DOHH2 (cell line): ENCODE data around the gene EDARADD.
"Not testable (repeated sequence)": the region's sequence is repeated elsewhere in the genome, so short reads cannot be mapped to it uniquely, and the experiment has no call there.

ENCODE experiments used
- H3F3A ChIP-seq: fragments of 200-600 bp; sonication (generic), shearing (Covaris generic); 2 replicates; pipeline ENCODE4 v1.6.0; 2016; ENCODE audit warnings: antibody characterized with exemption, mild to moderate bottlenecking; ENCODE audit not compliant: control insufficient read depth, insufficient read depth
- H3K27ac ChIP-seq: fragments of 200-600 bp; sonication (generic); 2 replicates; pipeline ENCODE4 v1.5.1; 2014; ENCODE audit warnings: low read depth, mild to moderate bottlenecking, low read length, moderate library complexity
- H3K27me3 ChIP-seq: fragments of 200-600 bp; sonication (generic); 2 replicates; pipeline ENCODE4 v1.6.1; 2014; ENCODE audit warnings: mild to moderate bottlenecking, low read length, mixed read lengths; ENCODE audit not compliant: control insufficient read depth
- H3K36me3 ChIP-seq: fragments of 200-600 bp; sonication (generic); 2 replicates; pipeline ENCODE4 v1.6.1; 2014; ENCODE audit warnings: mild to moderate bottlenecking, low read length, moderate library complexity, mixed read lengths; ENCODE audit not compliant: control insufficient read depth
- H3K4me1 ChIP-seq: fragments of 200-600 bp; sonication (generic); 2 replicates; pipeline ENCODE4 v1.6.1; 2014; ENCODE audit warnings: mild to moderate bottlenecking, low read length, mixed read lengths; ENCODE audit not compliant: control insufficient read depth
- H3K4me2 ChIP-seq: fragments of 200-600 bp; sonication (generic); 2 replicates; pipeline ENCODE4 v1.6.0; 2014; ENCODE audit warnings: mild to moderate bottlenecking, low read length, moderate library complexity
- H3K4me3 ChIP-seq: fragments of 200-600 bp; sonication (generic); 2 replicates; pipeline ENCODE4 v1.5.1; 2014; ENCODE audit warnings: mild to moderate bottlenecking, low read length, mixed read lengths
- H3K79me2 ChIP-seq: fragments of 200-600 bp; sonication (generic); 2 replicates; pipeline ENCODE4 v1.6.1; 2014; ENCODE audit warnings: mild to moderate bottlenecking, low read length, mixed read lengths; ENCODE audit not compliant: control insufficient read depth
- H3K9me2 ChIP-seq: fragments of 200-600 bp; sonication (generic); replicated peaks from 2 replicates; pipeline ENCODE4 v1.6.1; 2014; ENCODE audit warnings: mild to moderate bottlenecking, low read length, mixed read lengths; ENCODE audit not compliant: control insufficient read depth
- H3K9me3 ChIP-seq: fragments of 200-600 bp; sonication (generic); 2 replicates; pipeline ENCODE4 v1.6.1; 2014; ENCODE audit warnings: antibody characterized with exemption, low read length, mixed read lengths; ENCODE audit not compliant: control insufficient read depth, insufficient read depth
- H4K20me1 ChIP-seq: fragments of 200-600 bp; sonication (generic); 2 replicates; pipeline ENCODE4 v1.6.0; 2014; ENCODE audit warnings: low read depth, mild to moderate bottlenecking, antibody characterized with exemption, low read length, moderate library complexity; ENCODE audit not compliant: control insufficient read depth, insufficient read depth
- EZH2phosphoT487 ChIP-seq: fragments of 200-600 bp; sonication (generic); IDR thresholded peaks from 2 replicates; pipeline ENCODE4 v1.6.1; 2017; ENCODE audit warnings: borderline replicate concordance, mild to moderate bottlenecking, antibody characterized with exemption, low read length, moderate library complexity, mixed read lengths
- TF ChIP-seq, protein P1 (sequence below): fragments of 200-600 bp; sonication (generic); IDR thresholded peaks from one replicate; pipeline ENCODE4 v1.5.1; 2014; ENCODE audit warnings: antibody characterized with exemption, mild to moderate bottlenecking, low read depth, low read length; ENCODE audit not compliant: poor library complexity, severe bottlenecking

The EDARADD gene

DNA sequence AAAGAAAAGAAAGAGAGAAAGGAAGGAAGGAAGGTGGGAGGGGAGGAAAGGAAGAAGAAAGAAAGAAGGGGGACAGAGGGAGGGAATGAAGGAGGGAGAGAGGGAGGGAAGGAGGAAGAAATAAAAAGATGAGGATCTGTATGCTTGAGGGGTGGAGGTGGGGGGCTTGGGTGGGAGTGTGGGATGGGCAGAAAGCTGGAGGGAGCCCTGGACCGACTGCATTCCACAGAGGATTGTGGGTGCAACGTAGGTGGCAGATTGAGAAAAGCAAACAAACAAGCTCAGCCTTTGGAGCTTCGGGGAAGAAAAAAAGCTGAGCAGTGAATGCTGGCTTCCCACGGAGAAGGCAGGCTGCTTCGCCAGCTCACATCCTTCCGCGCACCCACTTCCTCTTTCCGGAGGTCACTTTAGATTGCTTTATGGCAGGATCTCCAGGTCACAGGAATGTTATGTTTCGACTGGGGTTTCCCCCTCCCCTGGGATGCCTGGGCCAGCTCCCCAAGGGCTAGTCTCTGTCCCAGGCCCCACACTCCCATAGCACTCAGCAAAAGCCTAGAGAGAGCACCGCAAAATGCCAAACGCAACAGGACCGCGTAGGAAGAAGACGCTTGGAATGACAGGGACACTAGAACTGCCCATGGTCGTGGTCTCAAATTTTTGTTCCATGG, 109.0 kb downstream of the EDARADD start:
- H3K4me3 ChIP-seq, result no peak overlapping the region

DNA sequence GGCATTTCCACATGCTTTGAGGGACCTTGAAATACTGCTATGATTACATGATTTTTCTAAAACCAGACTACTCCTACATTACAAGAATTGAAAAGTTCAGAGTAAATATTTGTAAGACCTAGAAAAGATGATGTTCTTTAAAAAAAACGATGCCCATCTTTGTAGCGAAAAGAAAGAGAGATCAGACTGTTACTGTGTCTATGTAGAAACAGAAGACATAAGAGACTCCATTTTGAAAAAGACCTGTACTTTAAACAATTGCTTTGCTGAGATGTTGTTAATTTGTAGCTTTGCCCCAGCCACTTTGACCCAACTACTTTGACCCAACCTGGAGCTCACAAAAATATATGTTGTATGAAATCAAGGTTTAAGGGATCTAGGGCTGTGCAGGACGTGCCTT, 110.3 kb downstream of the EDARADD start:
- H3F3A ChIP-seq, H3K4me3 ChIP-seq, H3K79me2 ChIP-seq, H3K4me1 ChIP-seq, H3K4me2 ChIP-seq, H3K27me3 ChIP-seq, H4K20me1 ChIP-seq, H3K36me3 ChIP-seq, H3K9me2 ChIP-seq, H3K27ac ChIP-seq, H3K9me3 ChIP-seq: not testable (repeated sequence)

More for the DNA sequence above, 109.0 kb downstream of the EDARADD start:
- H3K27me3 ChIP-seq, result no peaks in the 10 kb centered on the region; the same call in 1 of the 2 replicates
- no peak overlapping the region for H3K27ac ChIP-seq
- H4K20me1 ChIP-seq, result no peaks in the 10 kb centered on the region
- no peaks in the 10 kb centered on the region for H3K4me1 ChIP-seq
- no peaks in the 10 kb centered on the region for H3K9me3 ChIP-seq
- TF ChIP-seq, protein P1, sequence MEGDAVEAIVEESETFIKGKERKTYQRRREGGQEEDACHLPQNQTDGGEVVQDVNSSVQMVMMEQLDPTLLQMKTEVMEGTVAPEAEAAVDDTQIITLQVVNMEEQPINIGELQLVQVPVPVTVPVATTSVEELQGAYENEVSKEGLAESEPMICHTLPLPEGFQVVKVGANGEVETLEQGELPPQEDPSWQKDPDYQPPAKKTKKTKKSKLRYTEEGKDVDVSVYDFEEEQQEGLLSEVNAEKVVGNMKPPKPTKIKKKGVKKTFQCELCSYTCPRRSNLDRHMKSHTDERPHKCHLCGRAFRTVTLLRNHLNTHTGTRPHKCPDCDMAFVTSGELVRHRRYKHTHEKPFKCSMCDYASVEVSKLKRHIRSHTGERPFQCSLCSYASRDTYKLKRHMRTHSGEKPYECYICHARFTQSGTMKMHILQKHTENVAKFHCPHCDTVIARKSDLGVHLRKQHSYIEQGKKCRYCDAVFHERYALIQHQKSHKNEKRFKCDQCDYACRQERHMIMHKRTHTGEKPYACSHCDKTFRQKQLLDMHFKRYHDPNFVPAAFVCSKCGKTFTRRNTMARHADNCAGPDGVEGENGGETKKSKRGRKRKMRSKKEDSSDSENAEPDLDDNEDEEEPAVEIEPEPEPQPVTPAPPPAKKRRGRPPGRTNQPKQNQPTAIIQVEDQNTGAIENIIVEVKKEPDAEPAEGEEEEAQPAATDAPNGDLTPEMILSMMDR, result no peak
- no peak for TF ChIP-seq EZH2phosphoT487
- no peaks in the 10 kb centered on the region for H3K36me3 ChIP-seq
- no peak overlapping the region for H3K4me2 ChIP-seq
- no peaks in the 10 kb centered on the region for H3K9me2 ChIP-seq
- H3F3A ChIP-seq, result no peaks in the 10 kb centered on the region
- H3K79me2 ChIP-seq, result no peaks in the 10 kb centered on the region

DNA sequence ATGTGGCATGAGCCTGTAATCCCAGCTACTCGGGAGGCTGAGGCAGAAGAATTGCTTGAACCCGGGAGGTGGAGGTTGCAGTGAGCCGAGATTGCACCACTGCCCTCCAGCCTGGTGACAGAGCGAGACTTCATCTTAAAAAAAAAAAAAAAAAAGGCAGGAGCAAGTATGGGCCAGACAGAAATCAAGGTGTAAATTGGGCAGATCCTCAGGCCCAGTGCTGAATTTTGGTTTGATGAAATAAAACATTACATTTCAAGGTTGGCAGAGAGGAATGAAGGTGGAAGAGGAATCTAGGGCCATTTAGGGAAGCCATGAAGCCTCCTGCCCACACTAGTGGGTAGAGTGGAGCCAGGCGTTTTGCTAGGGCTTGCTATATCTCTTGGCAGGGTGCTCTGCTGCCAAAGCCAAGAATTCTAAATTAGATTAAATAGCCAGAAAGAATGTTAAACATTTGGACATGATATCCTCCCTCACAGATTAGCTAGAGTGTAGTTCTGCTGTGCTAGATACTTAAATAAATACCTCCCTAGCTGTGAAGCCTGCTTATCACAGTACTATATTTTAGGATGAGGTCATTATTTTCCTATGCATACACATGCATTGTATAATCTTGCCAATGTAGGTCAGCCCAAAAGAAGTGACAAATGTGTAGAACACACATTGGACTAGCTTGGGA, 113.1 kb downstream of the EDARADD start:
- Histone ChIP-seq H3K36me3 (no peaks in the 10 kb centered on the region), H3K4me2 (no peak overlapping the region), H3K4me3 (no peak overlapping the region), H3K4me1 (no peaks in the 10 kb centered on the region), H3K27ac (no peak overlapping the region), H4K20me1 (no peaks in the 10 kb centered on the region), H3K9me2 (no peaks in the 10 kb centered on the region), H3K9me3 (no peaks in the 10 kb centered on the region), H3K79me2 (no peaks in the 10 kb centered on the region), H3K27me3 (peaks cover 10% of the 10 kb centered on the region), H3F3A (no peaks in the 10 kb centered on the region)
- TF ChIP-seq EZH2phosphoT487, result no peak

DNA sequence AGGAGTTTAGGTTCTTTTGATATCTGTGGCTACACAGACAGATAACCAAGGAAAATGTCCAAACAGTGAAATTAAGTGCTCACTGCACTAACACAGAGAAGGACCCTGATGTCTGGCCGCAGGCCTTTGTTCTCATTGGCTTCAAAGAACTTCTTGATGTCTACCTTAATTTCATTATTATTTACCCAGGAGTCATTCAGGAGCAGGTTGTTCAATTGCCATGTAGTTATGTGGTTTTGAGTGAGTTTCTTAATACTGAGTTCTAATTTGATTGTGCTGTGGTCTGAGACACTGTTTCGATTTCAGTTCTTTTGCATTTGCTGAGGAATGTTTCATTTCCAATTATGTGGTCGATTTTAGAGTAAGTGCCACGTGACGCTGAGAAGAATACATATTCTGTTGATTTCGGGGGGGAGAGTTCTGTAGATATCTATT, 114.5 kb downstream of the EDARADD start:
- H3K4me2 ChIP-seq, result no peak overlapping the region
- no peak for TF ChIP-seq EZH2phosphoT487
- TF ChIP-seq, protein P1, result no peak
- H3K36me3 ChIP-seq, result no peaks in the 10 kb centered on the region

More for the DNA sequence above, 114.5 kb downstream of the EDARADD start:
- Histone ChIP-seq H3K27me3 (peaks cover 10% of the 10 kb centered on the region), H3F3A (no peaks in the 10 kb centered on the region), H3K4me1 (no peaks in the 10 kb centered on the region), H3K9me3 (no peaks in the 10 kb centered on the region), H3K27ac (no peak overlapping the region), H3K79me2 (no peaks in the 10 kb centered on the region), H3K4me3 (no peak overlapping the region), H3K9me2 (no peaks in the 10 kb centered on the region), H4K20me1 (no peaks in the 10 kb centered on the region)
